K562 (cell line): ENCODE results near the gene RREB1. TPM values are rescaled to one million over a fixed set of nuclear protein-coding genes. Genes with fewer than 3 reads are reported as not detected.
A peak's percentile ranks its signal among the peaks of the same experiment; 100 is the strongest.

Experiments used
- ADNP ChIP-seq: fragments of 200-800 bp; sonication (Bioruptor generic); IDR thresholded peaks from 2 replicates; pipeline ENCODE4 v1.6.1; 2016; ENCODE audit warnings: missing genetic modification characterization, missing compliant biosample characterization
- FOXM1 ChIP-seq, 2 experiments: fragments of 450-650 bp in 1 of 2; sonication (generic) in 1 of 2; formaldehyde crosslinking in 1 of 2; IDR thresholded peaks; 2 replicates each; pipeline versions ENCODE4 v1.6.1 to v1.9.0; 2017 to 2022; ENCODE audit warnings: low read depth in 2 of 2, mild to moderate bottlenecking in 2 of 2, missing genetic modification reagents in 1 of 2, moderate library complexity in 1 of 2
- KDM1A ChIP-seq, 2 experiments: fragments of 450-650 bp; IDR thresholded peaks; 2 replicates each; pipeline ENCODE4 v1.6.1; 2016; ENCODE audit warnings: mild to moderate bottlenecking in 2 of 2
- RFX5 ChIP-seq: IDR thresholded peaks from 2 replicates; pipeline ENCODE4 v1.6.1; 2011; ENCODE audit warnings: low read depth, mild to moderate bottlenecking, improper control_type of control experiment, low read length
- SMARCB1 ChIP-seq: IDR thresholded peaks from 2 replicates; pipeline ENCODE4 v1.6.1; 2011; ENCODE audit warnings: improper control_type of control experiment, low read depth; ENCODE audit not compliant: insufficient read length
- SRSF1 ChIP-seq: fragments of 200-400 bp; formaldehyde crosslinking; IDR thresholded peaks from 2 replicates; pipeline ENCODE4 v1.6.1; 2017; ENCODE audit warnings: mild to moderate bottlenecking, low read depth, low read length, moderate library complexity
- THRAP3 ChIP-seq: fragments of 450-650 bp; IDR thresholded peaks from 2 replicates; pipeline ENCODE4 v1.6.1; 2016; ENCODE audit warnings: mild to moderate bottlenecking, inconsistent platforms, borderline replicate concordance
- ZBTB7A ChIP-seq: IDR thresholded peaks from 2 replicates; pipeline ENCODE4 v1.6.1; 2011; ENCODE audit warnings: low read depth, mild to moderate bottlenecking, low read length, moderate library complexity, borderline replicate concordance; ENCODE audit not compliant: control insufficient read depth
- ZBTB8A ChIP-seq: fragments of 450-650 bp; IDR thresholded peaks from 2 replicates; pipeline ENCODE4 v1.6.1; 2018; ENCODE audit warnings: mild to moderate bottlenecking, moderate library complexity; ENCODE audit not compliant: partially characterized antibody
- ZNF174 ChIP-seq: fragments of 250-450 bp; sonication (Bioruptor Pico); IDR thresholded peaks from 2 replicates; pipeline ENCODE4 v1.4.0; 2020; ENCODE audit warnings: mild to moderate bottlenecking
- ZNF584 ChIP-seq: fragments of 200-800 bp; sonication (Bioruptor generic); IDR thresholded peaks from 2 replicates; pipeline ENCODE4 v1.6.1; 2016; ENCODE audit warnings: low read depth, mild to moderate bottlenecking, missing genetic modification characterization, missing compliant biosample characterization
- polyA plus RNA-seq, 8 experiments: library from polyadenylated mRNA; depleted of rRNA in 4 of 8; stranded (reverse) in 5 of 8; unstranded in 3 of 8; fragments of >200 nt; fragmentation: Nextera tagmentation in 2 of 8; fragmentation: Illumina TruSeq in 1 of 8; extraction: Ambion mirVana in 2 of 8; extraction: Trizol in 1 of 8; gene quantifications; 2 replicates each; pipeline versions ENCODE4 v1.2.1 to v1.2.3, GENCODE V29; 2011 to 2014; ENCODE audit warnings: inconsistent platforms in 1 of 8, missing spikeins in 1 of 8
- total RNA-seq, 7 experiments: library from RNA; depleted of rRNA in 6 of 7; stranded (reverse); fragments of >200 nt in 6 of 7; fragmentation: Illumina TruSeq in 2 of 7; extraction: Trizol in 2 of 7; gene quantifications; 2 replicates each; pipeline versions ENCODE4 v1.2.1 to v1.2.3, GENCODE V29; 2011 to 2021; ENCODE audit warnings: low replicate concordance in 1 of 7
- TF ChIP-seq, protein P1 (sequence below): IDR thresholded peaks from 2 replicates; pipeline ENCODE4 v1.6.1; 2011; ENCODE audit warnings: borderline replicate concordance, low read depth, mild to moderate bottlenecking, moderate library complexity, low read length; ENCODE audit not compliant: insufficient read depth, poor library complexity, severe bottlenecking
- TF ChIP-seq, protein P2 (sequence below): fragments of 450-650 bp; IDR thresholded peaks from 2 replicates; pipeline ENCODE4 v1.7.1; 2018; ENCODE audit warnings: mild to moderate bottlenecking, low read depth; ENCODE audit not compliant: partially characterized antibody
- TF ChIP-seq, protein P3 (sequence below): fragments of 250-450 bp; sonication (Bioruptor Pico); IDR thresholded peaks from 2 replicates; pipeline ENCODE4 v1.8.0; 2022; ENCODE audit warnings: inconsistent platforms
- TF ChIP-seq, protein P4 (sequence below): fragments of 250-450 bp; sonication (Bioruptor Pico); IDR thresholded peaks from 2 replicates; pipeline ENCODE4 v1.5.0; 2020; ENCODE audit warnings: mild to moderate bottlenecking, borderline replicate concordance

Gene RREB1
- total and polyA plus RNA-seq, 9 of the 15 experiments (the other 6 are each of a cell fraction or from before 2014, with no cell fraction given), result 3.3 to 64.2 (median 19.3) TPM

DNA sequence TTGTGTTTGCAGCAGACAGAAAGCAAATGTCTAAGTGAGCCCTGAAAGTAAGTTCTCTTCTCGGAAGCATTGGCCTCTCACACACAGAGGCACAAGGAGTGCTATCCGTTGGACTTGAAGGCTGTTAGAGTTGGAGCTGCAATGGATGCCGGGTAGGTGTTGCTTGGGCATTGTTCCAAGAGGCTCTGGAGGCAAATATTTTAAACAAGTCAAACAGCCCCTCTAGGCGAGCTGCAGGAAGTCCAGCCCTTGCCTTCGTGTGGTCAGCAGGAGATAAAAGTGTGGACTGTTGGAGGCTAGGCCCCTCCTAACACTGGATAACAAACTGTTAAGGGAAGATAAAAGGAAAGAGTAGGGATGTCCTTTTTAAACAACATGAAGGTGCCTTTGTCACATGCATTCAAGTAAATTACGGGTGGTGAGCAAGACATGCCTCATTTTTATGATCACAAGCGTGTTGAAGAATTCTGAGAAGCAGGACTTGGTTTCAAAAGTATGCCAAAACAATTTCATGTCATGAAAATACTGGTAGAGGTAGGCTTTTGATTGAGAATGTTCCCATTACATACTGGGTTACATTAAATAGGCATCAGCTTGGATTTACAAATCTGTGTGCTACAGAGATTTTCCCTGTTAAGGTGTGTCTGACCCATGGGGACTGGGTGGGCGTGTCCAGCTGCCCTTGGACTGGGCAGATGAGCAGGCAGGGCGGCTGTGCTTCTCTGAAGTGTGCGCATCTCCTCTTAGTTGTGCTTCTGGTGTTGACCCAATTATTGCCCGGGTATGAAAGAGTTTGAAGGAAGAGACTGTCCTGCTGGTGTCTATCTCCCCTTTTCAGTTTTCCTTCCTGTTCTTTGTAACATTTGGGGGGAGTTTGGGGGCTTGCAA lies 57.5 kb downstream of the RREB1 start (continued):
- peak; percentile 95 for TF ChIP-seq FOXM1 (IDR thresholded peaks at IDR 0.05; ENCODE audit: low read depth)
- no peak; the same call in 1 of the 2 replicates for TF ChIP-seq FOXM1 (CRISPR knock-in tag; IDR thresholded peaks at IDR 0.05; ENCODE audit: low read depth)
- TF ChIP-seq, protein P1, sequence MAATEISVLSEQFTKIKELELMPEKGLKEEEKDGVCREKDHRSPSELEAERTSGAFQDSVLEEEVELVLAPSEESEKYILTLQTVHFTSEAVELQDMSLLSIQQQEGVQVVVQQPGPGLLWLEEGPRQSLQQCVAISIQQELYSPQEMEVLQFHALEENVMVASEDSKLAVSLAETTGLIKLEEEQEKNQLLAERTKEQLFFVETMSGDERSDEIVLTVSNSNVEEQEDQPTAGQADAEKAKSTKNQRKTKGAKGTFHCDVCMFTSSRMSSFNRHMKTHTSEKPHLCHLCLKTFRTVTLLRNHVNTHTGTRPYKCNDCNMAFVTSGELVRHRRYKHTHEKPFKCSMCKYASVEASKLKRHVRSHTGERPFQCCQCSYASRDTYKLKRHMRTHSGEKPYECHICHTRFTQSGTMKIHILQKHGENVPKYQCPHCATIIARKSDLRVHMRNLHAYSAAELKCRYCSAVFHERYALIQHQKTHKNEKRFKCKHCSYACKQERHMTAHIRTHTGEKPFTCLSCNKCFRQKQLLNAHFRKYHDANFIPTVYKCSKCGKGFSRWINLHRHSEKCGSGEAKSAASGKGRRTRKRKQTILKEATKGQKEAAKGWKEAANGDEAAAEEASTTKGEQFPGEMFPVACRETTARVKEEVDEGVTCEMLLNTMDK, result no peak
- TF ChIP-seq ADNP, result no peak
- TF ChIP-seq THRAP3, result peak; percentile 53; the same call in 1 of the 2 replicates
- no peak for TF ChIP-seq SRSF1
- no peak for TF ChIP-seq ZBTB8A
- TF ChIP-seq ZNF174 (CRISPR knock-in tag), result peak; percentile 72; the same call in 1 of the 2 replicates
- TF ChIP-seq ZBTB7A, result peak; percentile 80; the same call in 1 of the 2 replicates
- TF ChIP-seq, protein P2, sequence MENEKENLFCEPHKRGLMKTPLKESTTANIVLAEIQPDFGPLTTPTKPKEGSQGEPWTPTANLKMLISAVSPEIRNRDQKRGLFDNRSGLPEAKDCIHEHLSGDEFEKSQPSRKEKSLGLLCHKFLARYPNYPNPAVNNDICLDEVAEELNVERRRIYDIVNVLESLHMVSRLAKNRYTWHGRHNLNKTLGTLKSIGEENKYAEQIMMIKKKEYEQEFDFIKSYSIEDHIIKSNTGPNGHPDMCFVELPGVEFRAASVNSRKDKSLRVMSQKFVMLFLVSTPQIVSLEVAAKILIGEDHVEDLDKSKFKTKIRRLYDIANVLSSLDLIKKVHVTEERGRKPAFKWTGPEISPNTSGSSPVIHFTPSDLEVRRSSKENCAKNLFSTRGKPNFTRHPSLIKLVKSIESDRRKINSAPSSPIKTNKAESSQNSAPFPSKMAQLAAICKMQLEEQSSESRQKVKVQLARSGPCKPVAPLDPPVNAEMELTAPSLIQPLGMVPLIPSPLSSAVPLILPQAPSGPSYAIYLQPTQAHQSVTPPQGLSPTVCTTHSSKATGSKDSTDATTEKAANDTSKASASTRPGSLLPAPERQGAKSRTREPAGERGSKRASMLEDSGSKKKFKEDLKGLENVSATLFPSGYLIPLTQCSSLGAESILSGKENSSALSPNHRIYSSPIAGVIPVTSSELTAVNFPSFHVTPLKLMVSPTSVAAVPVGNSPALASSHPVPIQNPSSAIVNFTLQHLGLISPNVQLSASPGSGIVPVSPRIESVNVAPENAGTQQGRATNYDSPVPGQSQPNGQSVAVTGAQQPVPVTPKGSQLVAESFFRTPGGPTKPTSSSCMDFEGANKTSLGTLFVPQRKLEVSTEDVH, result peak; percentile 53
- peak; percentile 97 for TF ChIP-seq ZNF584 (CRISPR knock-in tag)
- TF ChIP-seq KDM1A (IDR thresholded peaks at IDR 0.05), result peak; percentile 100
- TF ChIP-seq, protein P3, sequence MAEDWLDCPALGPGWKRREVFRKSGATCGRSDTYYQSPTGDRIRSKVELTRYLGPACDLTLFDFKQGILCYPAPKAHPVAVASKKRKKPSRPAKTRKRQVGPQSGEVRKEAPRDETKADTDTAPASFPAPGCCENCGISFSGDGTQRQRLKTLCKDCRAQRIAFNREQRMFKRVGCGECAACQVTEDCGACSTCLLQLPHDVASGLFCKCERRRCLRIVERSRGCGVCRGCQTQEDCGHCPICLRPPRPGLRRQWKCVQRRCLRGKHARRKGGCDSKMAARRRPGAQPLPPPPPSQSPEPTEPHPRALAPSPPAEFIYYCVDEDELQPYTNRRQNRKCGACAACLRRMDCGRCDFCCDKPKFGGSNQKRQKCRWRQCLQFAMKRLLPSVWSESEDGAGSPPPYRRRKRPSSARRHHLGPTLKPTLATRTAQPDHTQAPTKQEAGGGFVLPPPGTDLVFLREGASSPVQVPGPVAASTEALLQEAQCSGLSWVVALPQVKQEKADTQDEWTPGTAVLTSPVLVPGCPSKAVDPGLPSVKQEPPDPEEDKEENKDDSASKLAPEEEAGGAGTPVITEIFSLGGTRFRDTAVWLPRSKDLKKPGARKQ (CRISPR knock-in tag), result no peak
- no peak for TF ChIP-seq SMARCB1
- TF ChIP-seq, protein P4, sequence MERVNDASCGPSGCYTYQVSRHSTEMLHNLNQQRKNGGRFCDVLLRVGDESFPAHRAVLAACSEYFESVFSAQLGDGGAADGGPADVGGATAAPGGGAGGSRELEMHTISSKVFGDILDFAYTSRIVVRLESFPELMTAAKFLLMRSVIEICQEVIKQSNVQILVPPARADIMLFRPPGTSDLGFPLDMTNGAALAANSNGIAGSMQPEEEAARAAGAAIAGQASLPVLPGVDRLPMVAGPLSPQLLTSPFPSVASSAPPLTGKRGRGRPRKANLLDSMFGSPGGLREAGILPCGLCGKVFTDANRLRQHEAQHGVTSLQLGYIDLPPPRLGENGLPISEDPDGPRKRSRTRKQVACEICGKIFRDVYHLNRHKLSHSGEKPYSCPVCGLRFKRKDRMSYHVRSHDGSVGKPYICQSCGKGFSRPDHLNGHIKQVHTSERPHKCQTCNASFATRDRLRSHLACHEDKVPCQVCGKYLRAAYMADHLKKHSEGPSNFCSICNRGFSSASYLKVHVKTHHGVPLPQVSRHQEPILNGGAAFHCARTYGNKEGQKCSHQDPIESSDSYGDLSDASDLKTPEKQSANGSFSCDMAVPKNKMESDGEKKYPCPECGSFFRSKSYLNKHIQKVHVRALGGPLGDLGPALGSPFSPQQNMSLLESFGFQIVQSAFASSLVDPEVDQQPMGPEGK (CRISPR knock-in tag), result no peak; the same call in 1 of the 2 replicates
- no peak for TF ChIP-seq RFX5
